ENCODE results near the gene CRB2. TPM values are rescaled to one million over a fixed set of nuclear protein-coding genes. Genes with fewer than 3 reads are reported as not detected.

The CRB2 gene
- total RNA-seq, 6 donors from 2014 or later: 0.13 to 0.23 TPM; not detected in 4

DNA sequence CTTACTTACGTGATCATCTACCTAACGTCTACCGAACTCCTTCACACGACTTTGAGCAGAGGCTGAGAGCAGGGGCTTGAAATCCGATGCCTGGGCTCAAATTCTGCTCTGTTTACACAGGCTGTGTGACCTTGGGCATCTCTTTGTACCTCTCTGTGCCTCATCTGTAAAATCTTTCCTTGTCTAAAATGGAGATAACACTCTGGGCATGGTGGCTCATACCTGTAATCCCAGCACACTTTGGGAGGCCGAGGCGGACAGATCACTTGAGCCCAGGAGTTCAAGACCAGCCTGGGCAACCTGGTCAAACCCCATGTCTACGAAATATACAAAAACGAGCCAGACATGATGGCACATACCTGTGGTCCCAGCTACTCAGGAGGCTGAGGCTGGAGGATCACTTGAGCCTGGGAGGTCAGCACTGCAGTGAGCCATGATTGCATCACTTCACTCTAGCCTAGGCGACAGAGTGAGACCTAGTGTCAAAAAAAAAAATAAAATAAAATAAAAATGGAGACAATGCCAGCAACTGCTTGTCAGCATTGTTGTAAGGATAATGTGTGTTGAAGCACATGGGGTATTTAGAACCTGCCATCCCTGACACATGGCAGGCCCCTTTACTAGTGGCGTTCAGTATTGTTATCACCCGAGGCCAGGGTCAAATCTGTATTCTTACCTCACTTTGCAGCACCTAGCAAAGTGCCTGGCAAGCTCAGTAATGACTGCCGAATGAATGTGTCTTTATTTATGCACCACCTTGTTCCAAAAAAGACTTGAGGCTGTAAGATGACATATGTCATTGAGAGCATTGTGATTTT lies 32.6 kb upstream of the CRB2 start:
- DNase-seq (no peak), ATAC-seq (ENCODE audit: low FRiP score in 2 of 2) (no peak)
- TF ChIP-seq POLR2AphosphoS5 (IDR thresholded peaks at IDR 0.05) (no peak), POLR2A (IDR thresholded peaks at IDR 0.05) (no peak), EP300 (IDR thresholded peaks at IDR 0.05) (no peak)
- TF ChIP-seq, protein P1, sequence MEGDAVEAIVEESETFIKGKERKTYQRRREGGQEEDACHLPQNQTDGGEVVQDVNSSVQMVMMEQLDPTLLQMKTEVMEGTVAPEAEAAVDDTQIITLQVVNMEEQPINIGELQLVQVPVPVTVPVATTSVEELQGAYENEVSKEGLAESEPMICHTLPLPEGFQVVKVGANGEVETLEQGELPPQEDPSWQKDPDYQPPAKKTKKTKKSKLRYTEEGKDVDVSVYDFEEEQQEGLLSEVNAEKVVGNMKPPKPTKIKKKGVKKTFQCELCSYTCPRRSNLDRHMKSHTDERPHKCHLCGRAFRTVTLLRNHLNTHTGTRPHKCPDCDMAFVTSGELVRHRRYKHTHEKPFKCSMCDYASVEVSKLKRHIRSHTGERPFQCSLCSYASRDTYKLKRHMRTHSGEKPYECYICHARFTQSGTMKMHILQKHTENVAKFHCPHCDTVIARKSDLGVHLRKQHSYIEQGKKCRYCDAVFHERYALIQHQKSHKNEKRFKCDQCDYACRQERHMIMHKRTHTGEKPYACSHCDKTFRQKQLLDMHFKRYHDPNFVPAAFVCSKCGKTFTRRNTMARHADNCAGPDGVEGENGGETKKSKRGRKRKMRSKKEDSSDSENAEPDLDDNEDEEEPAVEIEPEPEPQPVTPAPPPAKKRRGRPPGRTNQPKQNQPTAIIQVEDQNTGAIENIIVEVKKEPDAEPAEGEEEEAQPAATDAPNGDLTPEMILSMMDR (IDR thresholded peaks at IDR 0.05): no peak
- Histone ChIP-seq H3K9me3 (no peaks in the 10 kb centered on the region), H3K4me3 (no peak overlapping the region), H3K27me3 (no peaks in the 10 kb centered on the region), H3K4me1 (peaks cover 7 to 47% (median 33%) of the 10 kb centered on the region in 4 donors), H3K27ac (no peak overlapping the region), H3K36me3 (no peaks in the 10 kb centered on the region)
- 68 to 73% methylated on average over 13 of the region's 13 CpGs for WGBS, 2 donors

- ATAC-seq (ENCODE audit: low FRiP score in 2 of 2): no peak
- Histone ChIP-seq H3K27ac (no peak overlapping the region), H3K36me3 (no peaks in the 10 kb centered on the region), H3K9me3 (no peaks in the 10 kb centered on the region), H3K4me3 (no peak overlapping the region), H3K4me1 (peaks cover 0 to 43% (median 27%) of the 10 kb centered on the region in 4 donors), H3K27me3 (no peaks in the 10 kb centered on the region)
- TF ChIP-seq POLR2A (IDR thresholded peaks at IDR 0.05) (no peak), EP300 (IDR thresholded peaks at IDR 0.05) (no peak), POLR2AphosphoS5 (IDR thresholded peaks at IDR 0.05) (no peak)
- TF ChIP-seq, protein P1 (IDR thresholded peaks at IDR 0.05): no peak
- DNase-seq: no peak
- WGBS, 2 donors: 75 to 76% methylated on average over 7 to 10 of the region's 10 CpGs
Observed at GRCh38 chr9:123324767-123325183, 31.2 kb upstream of the CRB2 start.

- peaks cover 0 to 42% (median 22%) of the 10 kb centered on the region in 4 donors for H3K4me1 ChIP-seq
- H3K9me3 ChIP-seq: no peaks in the 10 kb centered on the region
- H3K27ac ChIP-seq: peak overlapping the region in 2 of 4 donors; percentile 0 to 68
- H3K36me3 ChIP-seq: no peaks in the 10 kb centered on the region
- DNase-seq (no peak), ATAC-seq (ENCODE audit: low FRiP score in 2 of 2) (no peak)
- TF ChIP-seq POLR2AphosphoS5 (IDR thresholded peaks at IDR 0.05): no peak
- no peak for TF ChIP-seq POLR2A (IDR thresholded peaks at IDR 0.05)
- TF ChIP-seq, protein P1 (IDR thresholded peaks at IDR 0.05): no peak
- no peak for TF ChIP-seq EP300 (IDR thresholded peaks at IDR 0.05)
- 57 to 62% methylated on average over 6 of the region's 6 CpGs for WGBS, 2 donors
- H3K4me3 ChIP-seq: peak overlapping the region in 2 of 4 donors; percentile 8 to 27
- no peaks in the 10 kb centered on the region for H3K27me3 ChIP-seq
Observed at GRCh38 chr9:123326187-123326586, 29.8 kb upstream of the CRB2 start.

DNA sequence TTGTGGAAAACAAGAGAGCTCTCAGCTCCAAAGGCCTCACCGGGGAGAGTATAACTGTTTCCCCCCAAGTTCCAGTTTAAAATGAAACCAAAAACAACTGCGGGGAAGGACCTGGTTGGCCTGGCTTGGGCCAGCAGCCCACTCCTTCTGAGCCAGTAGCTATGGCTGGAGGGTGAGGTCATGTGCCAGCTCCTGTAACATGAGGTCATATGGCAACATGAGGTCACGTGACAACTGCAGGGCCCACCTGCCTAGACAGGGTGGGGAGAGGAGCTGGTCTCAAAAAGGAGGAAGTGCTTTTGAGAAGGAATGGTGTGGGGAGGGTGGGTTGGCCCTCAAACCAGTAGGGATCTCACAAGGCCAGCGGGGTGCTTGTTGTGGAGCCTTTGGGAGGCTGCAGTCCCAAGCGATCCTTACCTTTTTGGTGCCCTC lies 29.3 kb upstream of the CRB2 start:
- ATAC-seq (ENCODE audit: low FRiP score in 2 of 2) (peak in 1 of 2 donors; percentile 41), DNase-seq (peak in 1 of 2 donors; percentile 45)
- Histone ChIP-seq H3K27ac (peak overlapping the region in 3 of 4 donors; percentile 0 to 68 (median 45)), H3K4me3 (peak overlapping the region in 2 of 4 donors; percentile 8 to 27), H3K9me3 (no peaks in the 10 kb centered on the region), H3K4me1 (peaks cover 0 to 42% (median 22%) of the 10 kb centered on the region in 4 donors), H3K36me3 (no peaks in the 10 kb centered on the region), H3K27me3 (no peaks in the 10 kb centered on the region)
- WGBS, 2 donors: 46 to 57% methylated on average over 5 of the region's 5 CpGs
- TF ChIP-seq POLR2A (IDR thresholded peaks at IDR 0.05): peak in 1 of 4 donors; percentile 17
- TF ChIP-seq, protein P1 (IDR thresholded peaks at IDR 0.05): no peak

Measured in upper lobe of left lung (tissue), 6 donors.